Pulmonary artery endothelial cell (primary cell): ENCODE results near the gene ACTG1. TPM values are rescaled to one million over a fixed set of nuclear protein-coding genes. Genes with fewer than 3 reads are reported as not detected.

ENCODE experiments used
- DNase-seq: peaks from one replicate; pipeline ENCODE4 v3.0.0-alpha.2; 2011; ENCODE audit warnings: low read depth, low spot score
- total RNA-seq: library from RNA; depleted of rRNA; stranded (reverse); fragments of >200 nt; gene quantifications from 2 replicates; pipeline ENCODE4 v1.2.3, GENCODE V29; 2014

The ACTG1 gene
- total RNA-seq, 1 donor from 2014 or later: 9,538 TPM

GRCh38 chr17:81498953-81499600, 13.5 kb downstream of the ACTG1 start:
- no peak for DNase-seq

- DNase-seq: no peak
These were observed 17.8 kb downstream of the ACTG1 start for GRCh38 chr17:81494626-81495377.

- no peak for DNase-seq
These were observed 19.2 kb downstream of the ACTG1 start for GRCh38 chr17:81493198-81494038.

GRCh38 chr17:81492706-81493105, 19.9 kb downstream of the ACTG1 start:
- DNase-seq: no peak

- DNase-seq: no peak
These were observed 20.4 kb downstream of the ACTG1 start for GRCh38 chr17:81492202-81492601.

- DNase-seq: no peak
These were observed 20.8 kb downstream of the ACTG1 start for GRCh38 chr17:81491761-81492160.

- no peak for DNase-seq
These were observed 21.4 kb downstream of the ACTG1 start for GRCh38 chr17:81491181-81491581.

- DNase-seq: no peak
These were observed 22.3 kb downstream of the ACTG1 start for GRCh38 chr17:81489998-81490992.

- DNase-seq: no peak
These were observed 23.3 kb downstream of the ACTG1 start for GRCh38 chr17:81489012-81489997.

GRCh38 chr17:81488276-81488860, 24.2 kb downstream of the ACTG1 start:
- no peak for DNase-seq

- no peak for DNase-seq
These were observed 24.9 kb downstream of the ACTG1 start for GRCh38 chr17:81487487-81488275.

GRCh38 chr17:81487089-81487486, 25.5 kb downstream of the ACTG1 start:
- no peak for DNase-seq

- no peak for DNase-seq
These were observed 26.3 kb downstream of the ACTG1 start for GRCh38 chr17:81486199-81486810.

GRCh38 chr17:81484195-81484979, 28.2 kb downstream of the ACTG1 start:
- DNase-seq: peak; percentile 27

- no peak for DNase-seq
These were observed 28.8 kb downstream of the ACTG1 start for GRCh38 chr17:81483862-81484194.

- DNase-seq: no peak
These were observed 29.3 kb downstream of the ACTG1 start for GRCh38 chr17:81483085-81483861.

- DNase-seq: no peak
These were observed 29.9 kb downstream of the ACTG1 start for GRCh38 chr17:81482673-81483072.
